HG02943 (cell line): ENCODE measurements around the gene DGCR6L.
"Not testable (repeated sequence)": the region's sequence is repeated elsewhere in the genome, so short reads cannot be mapped to it uniquely, and the experiment has no call there.

Experiments used
- ATAC-seq: cut with Tn5 transposase; IDR thresholded peaks from one replicate; pipeline ENCODE4 v1.9.1; 2021; ENCODE audit warnings: mild to moderate bottlenecking, low read depth, moderate library complexity; ENCODE audit not compliant: unreplicated experiment

DGCR6L gene

GRCh38 chr22:20279662-20280134, 40.2 kb downstream of the DGCR6L start:
- no peak for ATAC-seq

GRCh38 chr22:20278726-20279490, 41.0 kb downstream of the DGCR6L start:
- not testable (repeated sequence) for ATAC-seq

GRCh38 chr22:20277936-20278635, 41.8 kb downstream of the DGCR6L start:
- not testable (repeated sequence) for ATAC-seq

GRCh38 chr22:20276468-20276867, 43.4 kb downstream of the DGCR6L start:
- ATAC-seq, result no peak

GRCh38 chr22:20275836-20276235, 44.0 kb downstream of the DGCR6L start:
- ATAC-seq, result no peak

GRCh38 chr22:20275325-20275724, 44.5 kb downstream of the DGCR6L start:
- ATAC-seq, result not testable (repeated sequence)

- ATAC-seq, result not testable (repeated sequence)
Measured at GRCh38 chr22:20274374-20274773, 45.5 kb downstream of the DGCR6L start.

GRCh38 chr22:20273758-20274181, 46.1 kb downstream of the DGCR6L start:
- no peak for ATAC-seq

GRCh38 chr22:20272700-20273099, 47.2 kb downstream of the DGCR6L start:
- ATAC-seq, result no peak

GRCh38 chr22:20272174-20272573, 47.7 kb downstream of the DGCR6L start:
- ATAC-seq, result no peak

- ATAC-seq, result no peak
Measured at GRCh38 chr22:20271114-20271994, 48.5 kb downstream of the DGCR6L start.

GRCh38 chr22:20270190-20271113, 49.4 kb downstream of the DGCR6L start:
- ATAC-seq, result not testable (repeated sequence)

GRCh38 chr22:20269673-20270072, 50.2 kb downstream of the DGCR6L start:
- not testable (repeated sequence) for ATAC-seq

- not testable (repeated sequence) for ATAC-seq
Measured at GRCh38 chr22:20269201-20269600, 50.7 kb downstream of the DGCR6L start.

GRCh38 chr22:20268279-20269012, 51.4 kb downstream of the DGCR6L start, which contains the start of gene RTN4R:
RTN4R (minus strand) TSS chr22:20268318; CDS start chr22:20268092, 226 bp downstream.
- no peak for ATAC-seq

GRCh38 chr22:20267441-20268278, 52.2 kb downstream of the DGCR6L start:
- no peak for ATAC-seq

GRCh38 chr22:20266667-20267440, 53.0 kb downstream of the DGCR6L start:
- not testable (repeated sequence) for ATAC-seq
